Hepatocyte (in vitro differentiated cells): ENCODE data around the gene EARS2.

ENCODE experiments used
- EZH2 ChIP-seq: fragments of 200-600 bp; sonication (generic); IDR thresholded peaks from 2 replicates; pipeline ENCODE4 v1.6.1; 2016; ENCODE audit warnings: antibody characterized with exemption, mild to moderate bottlenecking, borderline replicate concordance
- TF ChIP-seq, protein P1 (sequence below): fragments of 200-600 bp; sonication (generic); IDR thresholded peaks from 2 replicates; pipeline ENCODE4 v1.5.1; 2016; ENCODE audit warnings: antibody characterized with exemption, mild to moderate bottlenecking; ENCODE audit not compliant: poor library complexity

DNA sequence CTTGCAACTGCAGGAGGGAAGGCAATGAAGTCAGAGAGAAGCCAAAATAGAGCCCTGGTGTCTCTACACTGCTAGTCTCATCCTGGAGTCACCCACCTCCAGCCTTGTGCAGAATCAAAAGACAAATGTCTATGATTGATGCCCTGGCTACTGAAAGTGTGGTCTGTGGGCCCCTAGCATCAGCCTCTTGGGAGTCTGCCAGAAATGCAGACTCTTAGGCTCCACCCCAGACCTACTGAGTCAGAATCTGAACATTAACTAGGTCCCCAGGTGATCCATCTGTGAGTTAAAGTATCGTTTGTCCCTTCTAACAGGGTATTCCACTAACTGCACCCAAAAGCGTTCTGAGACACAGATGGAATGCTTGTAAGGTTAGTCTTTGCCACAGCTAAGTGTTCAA, 21.2 kb downstream of the EARS2 start:
- TF ChIP-seq, protein P1, sequence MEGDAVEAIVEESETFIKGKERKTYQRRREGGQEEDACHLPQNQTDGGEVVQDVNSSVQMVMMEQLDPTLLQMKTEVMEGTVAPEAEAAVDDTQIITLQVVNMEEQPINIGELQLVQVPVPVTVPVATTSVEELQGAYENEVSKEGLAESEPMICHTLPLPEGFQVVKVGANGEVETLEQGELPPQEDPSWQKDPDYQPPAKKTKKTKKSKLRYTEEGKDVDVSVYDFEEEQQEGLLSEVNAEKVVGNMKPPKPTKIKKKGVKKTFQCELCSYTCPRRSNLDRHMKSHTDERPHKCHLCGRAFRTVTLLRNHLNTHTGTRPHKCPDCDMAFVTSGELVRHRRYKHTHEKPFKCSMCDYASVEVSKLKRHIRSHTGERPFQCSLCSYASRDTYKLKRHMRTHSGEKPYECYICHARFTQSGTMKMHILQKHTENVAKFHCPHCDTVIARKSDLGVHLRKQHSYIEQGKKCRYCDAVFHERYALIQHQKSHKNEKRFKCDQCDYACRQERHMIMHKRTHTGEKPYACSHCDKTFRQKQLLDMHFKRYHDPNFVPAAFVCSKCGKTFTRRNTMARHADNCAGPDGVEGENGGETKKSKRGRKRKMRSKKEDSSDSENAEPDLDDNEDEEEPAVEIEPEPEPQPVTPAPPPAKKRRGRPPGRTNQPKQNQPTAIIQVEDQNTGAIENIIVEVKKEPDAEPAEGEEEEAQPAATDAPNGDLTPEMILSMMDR: no peak
- no peak for TF ChIP-seq EZH2
